ENCODE measurements around the gene ABHD18.
"Not testable (repeated sequence)": the region's sequence is repeated elsewhere in the genome, so short reads cannot be mapped to it uniquely, and the experiment has no call there.

ABHD18 gene

GRCh38 chr4:127965803-127966175, 583 bp downstream of the ABHD18 start:
- peak; percentile 14 for DNase-seq
- Histone ChIP-seq H3K4me3 (ENCODE audit: low read depth, low read length) (peak overlapping the region; percentile 99), H3K27ac (peak overlapping the region; percentile 64), H3K36me3 (replicated peaks) (no peaks in the 10 kb centered on the region), H3K27me3 (replicated peaks) (no peaks in the 10 kb centered on the region)
- in situ Hi-C loops (cut with HindIII; ENCODE audit: low pct_ligation_motif_present, low sequenced_read_pairs), result no loop called here
- TF ChIP-seq, protein P1, sequence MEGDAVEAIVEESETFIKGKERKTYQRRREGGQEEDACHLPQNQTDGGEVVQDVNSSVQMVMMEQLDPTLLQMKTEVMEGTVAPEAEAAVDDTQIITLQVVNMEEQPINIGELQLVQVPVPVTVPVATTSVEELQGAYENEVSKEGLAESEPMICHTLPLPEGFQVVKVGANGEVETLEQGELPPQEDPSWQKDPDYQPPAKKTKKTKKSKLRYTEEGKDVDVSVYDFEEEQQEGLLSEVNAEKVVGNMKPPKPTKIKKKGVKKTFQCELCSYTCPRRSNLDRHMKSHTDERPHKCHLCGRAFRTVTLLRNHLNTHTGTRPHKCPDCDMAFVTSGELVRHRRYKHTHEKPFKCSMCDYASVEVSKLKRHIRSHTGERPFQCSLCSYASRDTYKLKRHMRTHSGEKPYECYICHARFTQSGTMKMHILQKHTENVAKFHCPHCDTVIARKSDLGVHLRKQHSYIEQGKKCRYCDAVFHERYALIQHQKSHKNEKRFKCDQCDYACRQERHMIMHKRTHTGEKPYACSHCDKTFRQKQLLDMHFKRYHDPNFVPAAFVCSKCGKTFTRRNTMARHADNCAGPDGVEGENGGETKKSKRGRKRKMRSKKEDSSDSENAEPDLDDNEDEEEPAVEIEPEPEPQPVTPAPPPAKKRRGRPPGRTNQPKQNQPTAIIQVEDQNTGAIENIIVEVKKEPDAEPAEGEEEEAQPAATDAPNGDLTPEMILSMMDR (IDR thresholded peaks at IDR 0.05; ENCODE audit: low read depth, low read length, missing control alignments), result no peak

DNA sequence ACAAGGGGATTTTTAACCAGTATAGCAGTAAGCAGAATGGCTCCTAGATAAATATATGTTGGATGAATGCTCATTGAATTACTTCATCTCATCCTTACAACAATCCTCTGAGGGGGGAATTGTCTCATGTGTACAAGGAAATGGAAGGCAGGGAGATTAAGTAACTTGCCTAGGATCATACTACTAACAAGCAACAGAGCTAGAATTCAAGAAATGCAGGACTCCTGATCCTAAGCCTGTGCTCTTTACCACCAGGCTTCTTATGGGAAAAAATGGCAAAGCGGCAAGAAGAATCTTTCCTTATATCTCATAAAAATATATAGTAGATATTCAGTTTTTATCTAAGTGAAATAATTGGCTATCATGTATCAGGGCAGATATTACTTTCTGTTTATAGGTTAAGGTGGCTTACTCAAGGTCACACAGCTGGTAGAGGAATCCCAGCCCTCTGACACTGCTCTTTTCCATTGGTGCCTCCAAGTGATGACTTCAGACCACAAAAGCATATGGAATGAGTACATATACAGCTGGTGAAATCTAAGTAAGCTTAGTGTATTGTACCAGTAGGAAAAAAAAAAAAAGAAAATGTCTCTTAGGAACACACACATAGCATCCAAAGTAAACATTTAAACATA, 2.1 kb downstream of the ABHD18 start:
- Histone ChIP-seq H3K36me3 (replicated peaks) (no peaks in the 10 kb centered on the region), H3K27me3 (replicated peaks) (no peaks in the 10 kb centered on the region), H3K4me3 (ENCODE audit: low read depth, low read length) (no peak overlapping the region), H3K27ac (no peak overlapping the region)
- no peak for DNase-seq
- TF ChIP-seq, protein P1 (IDR thresholded peaks at IDR 0.05; ENCODE audit: low read depth, low read length, missing control alignments), result no peak
- in situ Hi-C loops (cut with HindIII; ENCODE audit: low pct_ligation_motif_present, low sequenced_read_pairs), result no loop called here

DNA sequence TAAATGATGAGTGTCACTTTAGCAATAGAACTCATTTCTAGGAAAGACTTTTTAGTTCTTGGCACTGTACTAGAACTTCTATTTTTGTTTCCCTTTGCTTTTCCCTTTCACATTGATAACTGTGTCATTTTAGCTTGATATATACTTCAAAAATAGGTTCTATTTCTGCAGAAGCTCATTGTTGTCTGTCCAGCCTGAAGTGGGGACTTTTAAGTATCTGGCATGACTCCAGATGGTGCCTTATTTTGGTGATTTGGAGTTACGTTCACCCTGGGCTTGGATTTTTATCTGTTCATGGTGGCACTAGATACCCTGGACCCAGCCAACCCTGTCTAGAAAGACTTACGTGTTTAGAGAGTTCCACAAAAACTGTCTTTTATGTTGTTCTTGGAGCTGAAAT, 3.4 kb downstream of the ABHD18 start:
- Histone ChIP-seq H3K27ac (no peak overlapping the region), H3K27me3 (replicated peaks) (no peaks in the 10 kb centered on the region), H3K36me3 (replicated peaks) (no peaks in the 10 kb centered on the region), H3K4me3 (ENCODE audit: low read depth, low read length) (no peak overlapping the region)
- DNase-seq, result no peak
- in situ Hi-C loops (cut with HindIII; ENCODE audit: low pct_ligation_motif_present, low sequenced_read_pairs), result no loop called here
- TF ChIP-seq, protein P1 (IDR thresholded peaks at IDR 0.05; ENCODE audit: low read depth, low read length, missing control alignments), result no peak

DNA sequence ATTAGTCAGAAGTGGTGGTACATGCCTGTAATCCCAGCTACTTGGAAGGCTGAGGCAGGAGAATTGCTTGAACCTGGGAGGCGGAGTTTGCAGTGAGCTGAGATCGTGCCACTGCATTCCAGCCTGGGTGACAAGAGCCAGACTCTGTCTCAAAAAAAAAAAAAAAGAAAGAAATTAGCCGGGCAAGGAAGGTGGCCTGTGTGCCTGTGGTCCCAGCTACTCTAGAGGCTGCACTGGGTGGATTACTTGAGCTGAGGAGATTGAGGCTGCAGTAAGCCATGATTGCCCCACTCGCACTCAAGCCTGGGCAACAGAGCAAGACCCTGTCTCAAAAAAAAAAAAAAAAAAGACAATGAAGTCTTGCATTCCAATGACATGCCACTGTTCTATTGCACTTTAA, 5.7 kb downstream of the ABHD18 start:
- H3K4me3 ChIP-seq (ENCODE audit: low read depth, low read length); H3K36me3 ChIP-seq (replicated peaks); H3K27me3 ChIP-seq (replicated peaks); in situ Hi-C loops (cut with HindIII; ENCODE audit: low pct_ligation_motif_present, low sequenced_read_pairs); DNase-seq; H3K27ac ChIP-seq: not testable (repeated sequence)

DNA sequence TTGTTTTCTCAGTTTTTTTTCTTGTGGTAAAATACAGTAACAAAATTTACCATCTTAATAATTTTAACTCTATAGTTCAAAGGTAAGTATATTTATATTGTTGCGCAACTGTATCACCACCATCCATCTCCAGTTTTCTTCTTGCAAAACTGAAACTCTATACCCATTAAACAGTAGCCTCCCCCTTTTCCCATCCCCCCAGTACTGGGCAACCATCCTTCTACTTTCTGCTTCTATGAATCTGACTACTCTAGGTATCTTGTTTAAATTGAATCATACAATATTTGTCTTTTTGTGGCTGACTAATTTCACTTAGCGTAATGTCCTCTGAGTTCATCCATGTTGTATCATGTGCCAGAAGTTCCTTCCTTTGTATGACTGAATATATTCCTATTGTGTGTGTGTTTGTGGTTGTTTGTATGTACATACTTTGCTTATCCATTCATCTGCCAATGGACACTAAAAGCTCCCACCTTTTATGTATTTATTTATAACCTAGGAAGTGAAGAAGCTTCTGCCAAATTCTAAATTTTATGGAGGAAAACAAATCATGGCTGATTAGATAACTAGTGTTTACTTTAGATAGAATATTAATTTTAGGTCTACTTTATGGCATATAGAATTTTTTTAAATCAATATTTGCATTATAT, 10.0 kb downstream of the ABHD18 start:
- H3K27ac ChIP-seq, result no peak overlapping the region
- TF ChIP-seq, protein P1 (IDR thresholded peaks at IDR 0.05; ENCODE audit: low read depth, low read length, missing control alignments), result no peak
- in situ Hi-C loops (cut with HindIII; ENCODE audit: low pct_ligation_motif_present, low sequenced_read_pairs), result no loop called here

DNA sequence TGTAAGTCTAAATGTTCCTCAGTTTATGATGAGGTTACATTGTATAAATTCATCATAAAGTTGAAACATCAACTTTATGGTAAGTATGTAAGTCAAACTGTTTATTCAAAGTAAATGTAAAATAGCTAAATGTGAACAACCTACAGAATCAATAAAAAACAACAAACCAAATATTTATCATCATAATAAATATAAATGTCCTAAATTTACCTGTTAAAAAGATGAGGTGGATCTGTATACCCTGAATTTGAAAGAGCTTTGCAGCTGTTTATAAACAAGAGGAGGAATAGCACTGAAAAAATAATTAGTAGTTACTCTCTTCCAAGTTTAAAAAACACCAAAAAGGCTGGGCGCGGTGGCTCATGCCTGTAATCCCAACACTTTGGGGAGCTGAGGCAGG, 13.7 kb downstream of the ABHD18 start:
- H3K36me3 ChIP-seq (replicated peaks), result no peaks in the 10 kb centered on the region
- TF ChIP-seq, protein P1 (IDR thresholded peaks at IDR 0.05; ENCODE audit: low read depth, low read length, missing control alignments), result no peak
- no peak for DNase-seq
- H3K27ac ChIP-seq, result no peak overlapping the region
- H3K4me3 ChIP-seq (ENCODE audit: low read depth, low read length), result no peak overlapping the region
- no peaks in the 10 kb centered on the region for H3K27me3 ChIP-seq (replicated peaks)
- in situ Hi-C loops (cut with HindIII; ENCODE audit: low pct_ligation_motif_present, low sequenced_read_pairs), result no loop called here

More for the DNA sequence above, 10.0 kb downstream of the ABHD18 start:
- Histone ChIP-seq H3K36me3 (replicated peaks) (no peaks in the 10 kb centered on the region), H3K27me3 (replicated peaks) (no peaks in the 10 kb centered on the region), H3K4me3 (ENCODE audit: low read depth, low read length) (no peak overlapping the region)
- no peak for DNase-seq
